DMS53 treated with DMSO at 0.1 percent for 48 hours (cell line): ENCODE data around the gene UAP1L1.
"Not testable (repeated sequence)": the region's sequence is repeated elsewhere in the genome, so short reads cannot be mapped to it uniquely, and the experiment has no call there.

Experiments
- DNase-seq: peaks from one replicate; lab custom pipeline; 2025; ENCODE audit not compliant: unreplicated experiment; lab: John Stamatoyannopoulos, UW

UAP1L1 gene, protein sequence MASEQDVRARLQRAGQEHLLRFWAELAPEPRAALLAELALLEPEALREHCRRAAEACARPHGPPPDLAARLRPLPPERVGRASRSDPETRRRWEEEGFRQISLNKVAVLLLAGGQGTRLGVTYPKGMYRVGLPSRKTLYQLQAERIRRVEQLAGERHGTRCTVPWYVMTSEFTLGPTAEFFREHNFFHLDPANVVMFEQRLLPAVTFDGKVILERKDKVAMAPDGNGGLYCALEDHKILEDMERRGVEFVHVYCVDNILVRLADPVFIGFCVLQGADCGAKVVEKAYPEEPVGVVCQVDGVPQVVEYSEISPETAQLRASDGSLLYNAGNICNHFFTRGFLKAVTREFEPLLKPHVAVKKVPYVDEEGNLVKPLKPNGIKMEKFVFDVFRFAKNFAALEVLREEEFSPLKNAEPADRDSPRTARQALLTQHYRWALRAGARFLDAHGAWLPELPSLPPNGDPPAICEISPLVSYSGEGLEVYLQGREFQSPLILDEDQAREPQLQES

DNA sequence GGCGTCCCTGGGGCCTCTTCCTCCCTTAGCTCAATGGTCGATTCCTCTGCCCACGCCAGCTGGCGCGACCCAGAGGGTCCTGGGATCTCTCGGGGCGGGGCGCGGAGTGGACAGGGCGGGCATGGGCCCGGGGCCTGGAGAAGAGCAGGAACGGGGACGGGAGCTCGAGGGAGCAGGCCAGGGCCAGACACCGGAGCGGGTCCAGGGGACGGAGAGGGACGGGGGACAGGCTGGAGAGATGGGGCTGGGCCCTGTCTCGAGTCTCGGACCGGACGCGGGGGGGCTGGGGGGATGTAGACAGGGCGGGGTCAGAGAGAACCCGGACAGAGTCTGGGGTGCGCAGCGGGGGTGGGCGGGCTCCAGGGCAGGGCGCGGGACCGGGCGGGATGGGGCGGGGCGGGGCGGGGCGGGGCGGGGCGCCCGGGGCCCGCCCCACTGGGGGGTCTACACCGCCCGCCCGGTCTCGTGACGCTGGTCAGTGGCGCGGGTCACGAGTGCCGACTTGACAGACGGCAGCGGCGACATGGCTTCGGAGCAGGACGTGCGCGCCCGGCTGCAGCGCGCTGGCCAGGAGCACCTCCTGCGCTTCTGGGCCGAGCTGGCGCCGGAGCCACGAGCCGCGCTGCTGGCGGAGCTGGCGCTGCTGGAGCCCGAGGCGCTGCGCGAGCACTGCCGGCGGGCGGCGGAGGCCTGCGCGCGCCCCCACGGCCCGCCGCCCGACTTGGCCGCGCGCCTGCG is at the start of gene UAP1L1:
Gene UAP1L1, plus strand, starts transcription at position 508 of the 738 bp plus-strand sequence. Its CDS starts 16 bp downstream, at position 524.
- peak; percentile 40 for DNase-seq

GRCh38 chr9:137028263-137029057 is 48.9 kb upstream of the UAP1L1 start:
- peak; percentile 76 for DNase-seq

DNA sequence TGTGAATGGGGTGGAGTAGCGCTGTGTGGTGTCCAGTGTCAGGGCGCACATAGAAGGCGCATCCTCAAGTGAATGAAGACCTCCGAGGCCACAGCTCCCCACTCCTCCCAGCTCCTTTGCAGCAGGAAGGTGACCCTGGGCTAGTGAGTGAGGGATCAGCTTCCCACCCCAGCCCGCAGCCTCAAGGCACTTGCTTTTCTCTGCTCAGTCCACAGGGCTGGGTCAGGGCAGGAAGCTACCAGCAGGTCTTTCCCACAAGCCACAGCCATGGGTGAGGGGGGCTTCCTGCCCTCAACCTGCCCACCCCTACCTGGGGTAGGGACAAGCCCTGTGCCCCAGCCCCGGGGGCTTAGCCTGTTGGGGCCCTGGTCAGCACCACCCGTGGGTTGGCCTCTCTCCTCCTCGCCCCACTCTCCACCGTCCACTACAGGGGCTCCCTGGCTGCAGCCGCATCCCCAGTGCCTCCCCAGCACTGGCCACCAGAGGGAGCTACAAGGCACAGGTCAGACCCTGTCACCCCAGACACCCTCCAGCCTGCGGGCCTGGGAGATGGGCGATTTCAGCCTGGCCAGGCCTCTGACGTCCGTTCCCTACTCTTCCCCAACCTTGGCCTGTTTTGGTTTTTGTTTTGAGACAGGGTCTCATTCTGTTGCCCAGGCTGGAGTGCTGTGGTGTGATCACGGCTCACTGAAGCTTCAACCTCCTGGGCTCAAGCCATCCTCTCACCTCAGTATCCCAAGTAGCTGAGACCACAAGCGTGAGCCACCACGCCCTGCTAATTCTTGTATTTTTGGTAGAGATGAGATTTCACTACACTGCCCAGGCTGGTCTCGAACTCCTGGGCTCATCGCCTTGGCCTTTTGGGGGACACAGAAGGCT is 48.0 kb upstream of the UAP1L1 start:
- peak; percentile 36 for DNase-seq

DNA sequence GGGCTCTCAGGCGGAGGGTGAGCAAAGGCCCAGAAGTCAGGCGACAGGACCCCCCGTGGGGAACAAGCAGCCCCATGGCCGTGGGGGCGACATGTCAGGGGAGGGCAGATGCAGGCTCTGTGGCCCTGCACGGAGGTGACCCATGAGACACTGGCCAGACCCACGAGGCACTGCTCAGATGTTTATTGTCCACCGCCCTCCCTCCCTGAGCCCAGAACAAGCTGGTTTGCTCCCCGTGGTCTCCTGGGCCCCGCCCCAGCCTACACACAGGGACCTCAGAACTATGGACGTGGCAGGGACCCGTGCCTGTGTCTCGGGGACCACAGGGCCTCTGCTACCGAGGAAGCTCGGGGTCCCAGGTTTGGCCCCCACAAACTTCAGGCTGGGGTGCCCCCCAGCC is 47.3 kb upstream of the UAP1L1 start:
- no peak for DNase-seq

DNA sequence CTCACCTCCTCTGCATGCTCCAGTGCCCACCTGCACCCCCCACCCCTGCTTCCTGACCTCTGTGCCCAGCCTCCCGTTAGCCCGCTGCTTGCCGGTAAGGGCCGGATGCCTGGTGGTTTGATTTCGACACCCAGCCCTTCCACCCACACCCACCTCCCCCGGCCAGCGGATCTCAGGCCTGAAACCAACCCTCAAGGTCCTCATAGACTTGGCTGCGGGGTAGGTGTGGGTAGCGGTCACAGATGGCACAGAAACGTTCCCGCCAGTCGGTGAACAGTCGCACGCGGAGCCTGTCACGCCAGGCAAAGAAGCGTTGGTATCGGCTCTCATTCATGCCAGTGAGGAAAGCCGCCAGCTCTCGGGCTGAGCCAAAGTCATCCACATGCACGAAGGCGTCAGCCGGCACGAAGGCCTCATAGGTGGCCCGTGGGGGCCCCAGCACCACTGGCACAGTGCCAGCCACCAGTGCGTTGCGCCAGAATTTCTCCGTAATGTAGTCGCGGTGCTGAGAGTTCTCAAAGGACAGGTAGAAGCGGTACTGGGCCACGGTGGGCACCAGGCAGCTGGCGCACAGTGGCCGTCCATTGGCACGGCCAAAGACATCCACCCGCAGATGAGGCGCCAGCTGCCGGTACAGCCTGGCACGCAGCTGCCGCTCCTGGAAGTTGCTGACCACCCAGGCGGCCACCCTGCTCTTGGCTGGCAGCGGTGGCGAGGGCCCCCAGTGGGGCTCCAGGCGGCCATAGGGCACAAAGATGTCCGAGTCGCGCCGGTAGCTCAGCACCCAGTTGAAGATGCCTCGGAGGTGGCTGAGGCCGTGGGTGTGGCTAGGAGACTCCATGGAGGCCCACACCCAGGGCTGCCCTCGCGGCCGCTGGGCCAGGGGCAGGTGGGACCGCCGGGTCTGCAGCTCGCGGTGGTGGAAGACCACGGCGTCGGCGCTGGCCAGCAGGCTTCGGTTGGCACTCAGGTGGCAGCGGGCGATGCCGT is 46.5 kb upstream of the UAP1L1 start:
- DNase-seq = no peak

DNA sequence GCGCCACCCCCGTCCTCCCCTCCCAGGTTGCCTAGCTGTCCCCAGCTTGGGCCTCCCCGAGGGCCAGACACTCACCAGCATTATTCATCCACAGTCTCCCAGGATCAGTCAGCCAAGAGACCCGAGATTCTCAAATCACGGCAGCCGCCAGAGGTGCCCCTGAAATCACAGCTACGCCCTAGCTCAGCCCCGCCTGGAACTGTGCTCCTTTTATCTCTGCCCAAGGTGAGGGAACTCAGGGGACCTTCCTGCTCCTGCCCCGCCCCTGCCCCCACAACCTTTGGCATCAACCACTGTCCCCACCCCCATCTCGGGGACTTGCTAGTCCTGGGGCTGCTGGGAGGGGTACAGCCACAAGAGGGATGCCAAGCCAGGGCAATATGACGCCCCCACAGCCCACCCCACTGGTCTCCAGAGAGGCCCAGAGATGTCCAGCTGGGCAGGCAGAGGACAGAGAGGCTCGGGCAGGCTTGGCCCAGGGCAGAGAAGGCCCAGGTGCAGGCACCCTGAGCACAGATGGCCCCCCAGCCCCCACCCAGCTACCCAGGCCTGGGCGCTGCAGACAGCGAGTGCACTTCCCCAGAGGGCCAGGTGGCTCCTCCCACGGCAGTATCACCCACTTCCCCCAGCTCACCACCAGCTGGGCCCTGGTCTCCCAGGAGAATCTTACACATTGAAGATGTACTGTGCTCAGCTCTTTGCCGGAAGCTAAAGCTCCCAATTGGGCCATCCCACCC is 45.2 kb upstream of the UAP1L1 start, which contains the start of gene FUT7:
Gene FUT7, minus strand, starts transcription at position 185 of the 737 bp plus-strand sequence. Its CDS starts 97 bp downstream, at position 88.
- DNase-seq = no peak

GRCh38 chr9:137032858-137033257 is 44.5 kb upstream of the UAP1L1 start:
- DNase-seq = no peak

DNA sequence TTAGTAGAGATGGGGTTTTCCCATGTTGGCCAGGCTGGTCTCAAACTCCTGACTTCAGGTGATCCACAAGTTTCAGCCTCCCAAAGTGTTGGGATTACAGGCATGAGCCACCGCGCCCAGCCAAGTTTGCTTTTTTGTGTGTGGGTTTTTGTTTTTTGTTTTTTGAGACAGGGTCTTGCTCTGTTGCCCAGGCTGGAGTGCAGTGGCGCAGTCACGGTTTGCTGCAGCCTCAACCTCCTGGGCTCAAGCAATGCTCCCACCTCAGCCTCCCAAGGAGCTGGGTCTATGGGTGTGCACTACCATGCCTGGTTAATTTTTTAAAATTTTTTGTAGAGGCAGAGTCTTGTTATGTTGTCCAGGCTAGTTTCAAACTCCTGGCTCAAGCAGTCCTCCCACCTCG is 43.8 kb upstream of the UAP1L1 start:
- not testable (repeated sequence) for DNase-seq

DNA sequence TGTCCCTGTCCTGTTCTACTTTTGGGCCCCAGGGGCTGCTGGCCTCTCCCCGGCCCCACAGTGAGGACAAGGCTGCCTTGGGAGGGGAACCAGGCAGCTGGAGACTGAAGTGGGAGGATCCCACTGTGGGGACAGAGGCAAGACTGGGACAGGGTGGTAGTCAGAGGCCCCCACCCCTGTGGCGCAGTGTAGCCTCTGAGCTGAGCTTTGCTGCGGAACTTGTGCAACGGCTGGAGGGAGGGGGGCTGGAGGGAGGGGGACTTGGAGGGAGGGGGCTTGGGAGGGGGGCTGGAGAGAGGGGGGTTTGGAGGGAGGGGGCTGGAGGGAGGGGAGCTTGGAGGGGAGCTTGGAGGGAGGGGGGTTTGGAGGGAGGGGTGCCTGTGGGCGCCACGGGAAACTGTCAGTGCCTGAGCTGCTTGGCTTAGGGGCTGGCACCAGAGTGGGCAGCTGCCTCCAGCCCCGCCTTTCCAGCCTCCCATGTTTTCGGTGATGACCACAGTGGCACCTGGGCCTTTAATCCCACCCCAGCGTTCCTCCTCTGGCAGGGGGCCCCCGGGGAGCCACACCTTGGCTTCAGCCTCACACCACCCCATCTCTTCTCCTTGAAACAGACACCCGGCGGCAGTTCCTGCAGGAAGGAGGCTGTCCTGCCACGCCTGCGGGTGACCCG is 43.1 kb upstream of the UAP1L1 start:
- DNase-seq = peak; percentile 14

GRCh38 chr9:137034709-137035506 is 42.4 kb upstream of the UAP1L1 start:
- DNase-seq = peak; percentile 77

DNA sequence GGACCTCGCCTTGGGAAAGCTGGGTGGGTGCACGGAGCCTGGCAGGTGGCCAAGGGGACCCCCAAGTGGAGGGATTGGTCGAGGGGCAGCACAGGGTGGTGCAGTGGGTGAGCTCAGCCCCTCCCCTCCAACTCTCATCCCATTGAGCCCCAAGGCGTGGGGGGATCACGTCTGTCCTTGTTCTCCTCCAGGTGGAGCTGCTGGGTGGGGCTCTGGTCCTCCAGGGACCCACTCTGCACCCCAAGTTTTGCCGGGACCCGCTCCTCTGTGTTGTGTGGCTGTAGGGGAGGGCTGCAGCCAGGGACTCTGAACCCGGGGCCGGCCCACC is 41.8 kb upstream of the UAP1L1 start:
- DNase-seq = no peak

DNA sequence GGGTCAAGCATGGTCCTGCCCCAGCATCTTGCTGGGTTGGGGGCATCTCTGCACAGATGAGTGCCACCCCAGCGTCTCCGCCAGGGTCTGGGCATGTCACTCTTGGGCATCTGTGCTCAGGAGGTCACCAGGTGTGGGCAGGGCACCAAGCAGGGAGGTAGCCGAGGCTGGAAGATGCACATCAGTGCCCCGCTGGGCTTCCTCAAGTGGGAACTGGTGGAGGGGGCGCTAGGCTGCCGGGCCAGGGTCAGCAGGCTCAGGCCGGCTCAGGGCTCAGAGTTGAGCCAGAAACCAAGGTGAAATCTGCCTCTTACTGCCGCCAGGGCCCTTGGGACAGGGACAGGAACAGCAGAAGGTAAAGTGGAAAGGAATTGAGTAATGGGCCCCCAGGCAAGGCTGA is 41.4 kb upstream of the UAP1L1 start:
- no peak for DNase-seq

GRCh38 chr9:137037035-137037434 is 40.3 kb upstream of the UAP1L1 start:
- no peak for DNase-seq

DNA sequence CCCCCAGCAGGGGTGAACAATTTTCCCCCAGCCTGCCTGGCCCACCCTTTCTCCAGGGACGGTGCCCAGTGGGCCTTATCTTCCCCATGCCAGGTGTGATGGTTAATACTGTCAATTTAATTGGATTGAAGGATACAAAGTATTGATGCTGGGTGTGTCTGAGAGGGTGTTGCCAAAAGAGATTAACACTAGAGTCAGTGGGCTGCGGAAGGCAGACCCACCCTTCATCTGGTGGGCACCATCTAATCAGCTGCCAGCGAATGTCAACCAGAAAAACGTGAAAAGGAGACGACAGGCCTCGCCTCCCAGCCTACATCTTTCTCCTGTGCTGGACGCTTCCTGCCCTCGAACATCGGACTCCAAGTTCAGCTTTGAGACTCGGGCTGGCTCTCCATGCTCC is 39.8 kb upstream of the UAP1L1 start:
- DNase-seq = no peak

DNA sequence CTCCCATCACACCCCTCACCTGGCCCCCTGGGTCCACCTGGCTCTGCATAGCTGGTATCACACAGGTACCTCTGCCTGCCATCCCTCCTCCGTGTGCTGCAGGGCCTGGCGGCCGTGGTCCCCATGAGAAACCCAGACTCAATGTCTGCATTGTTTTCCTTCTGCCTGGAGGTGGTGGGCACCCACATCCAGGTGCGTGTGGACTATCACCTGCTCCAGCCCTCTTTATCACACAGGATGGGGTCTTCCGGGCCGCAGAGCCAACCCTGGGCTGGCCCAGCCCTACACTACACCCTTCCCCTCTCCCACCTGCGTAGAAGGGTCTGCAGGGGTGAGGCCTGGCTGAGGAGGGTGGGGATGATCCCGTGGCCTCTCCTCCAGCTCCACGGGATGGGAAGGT is 38.4 kb upstream of the UAP1L1 start:
- no peak for DNase-seq

GRCh38 chr9:137039611-137040366 is 37.5 kb upstream of the UAP1L1 start:
- DNase-seq = no peak
